ENCODE measurements around the gene HAO1.
"Not testable (repeated sequence)": the region's sequence is repeated elsewhere in the genome, so short reads cannot be mapped to it uniquely, and the experiment has no call there.

HAO1 gene

GRCh38 chr20:7959484-7959883 is 19.2 kb upstream of the HAO1 start:
- Histone ChIP-seq H3K4me2 (ENCODE audit: insufficient read depth, low read length, poor library complexity, severe bottlenecking) (no peak overlapping the region), H3K4me1 (ENCODE audit: control insufficient read depth in 2 of 2, insufficient read depth in 1 of 2, low read depth in 1 of 2, low read length in 2 of 2) (no peaks in the 10 kb centered on the region), H3K9ac (ENCODE audit: low read depth, low read length, poor library complexity) (no peak overlapping the region), H2AK5ac (ENCODE audit: low read depth, low read length) (no peak overlapping the region), H3K18ac (ENCODE audit: low read length) (no peak overlapping the region), H3K79me1 (ENCODE audit: low read depth, low read length) (no peaks in the 10 kb centered on the region), H3K27me3 (ENCODE audit: control insufficient read depth in 3 of 3, insufficient read depth in 3 of 3, low read depth in 1 of 3, low read length in 3 of 3) (no peaks in the 10 kb centered on the region), H4K8ac (ENCODE audit: low read depth, low read length) (no peak overlapping the region), H3K36me3 (replicated peaks in 1 of 2; ENCODE audit: control insufficient read depth in 2 of 2, insufficient read depth in 2 of 2, low read length in 2 of 2) (no peaks in the 10 kb centered on the region), H3K14ac (ENCODE audit: low read length) (no peak overlapping the region), H2BK5ac (ENCODE audit: low read length) (no peak overlapping the region), H2BK12ac (ENCODE audit: low read length) (no peak overlapping the region), H3K4me3 (ENCODE audit: low read length in 2 of 2) (no peak overlapping the region), H3K4ac (ENCODE audit: low read length) (no peak overlapping the region), H3K27ac (replicated peaks; ENCODE audit: low read length) (no peak overlapping the region), H4K91ac (ENCODE audit: low read depth, low read length, poor library complexity) (no peak overlapping the region), H3K23ac (ENCODE audit: low read depth, low read length, poor library complexity) (no peak overlapping the region), H3K9me3 (replicated peaks in 1 of 2; ENCODE audit: control insufficient read depth in 2 of 2, insufficient read depth in 1 of 2, low read depth in 1 of 2, low read length in 2 of 2) (peaks cover 4 to 5% of the 10 kb centered on the region in 2 donors), H2AFZ (ENCODE audit: low read length) (no peak overlapping the region), H2BK15ac (ENCODE audit: low read length) (no peak overlapping the region), H2BK120ac (ENCODE audit: low read depth, low read length) (no peak overlapping the region)
- DNase-seq (ENCODE audit: low spot score): no peak
- WGBS, 2 donors (ENCODE audit: extremely low coverage in 2 of 2, insufficient read length in 2 of 2, insufficient replicate concordance in 1 of 2): no CpG with 5 or more reads among the region's 1 CpG

GRCh38 chr20:7956561-7956960 is 16.3 kb upstream of the HAO1 start:
- not testable (repeated sequence) for H3K4me2 ChIP-seq (ENCODE audit: insufficient read depth, low read length, poor library complexity, severe bottlenecking); H3K4me1 ChIP-seq (ENCODE audit: control insufficient read depth in 2 of 2, insufficient read depth in 1 of 2, low read depth in 1 of 2, low read length in 2 of 2); H4K91ac ChIP-seq (ENCODE audit: low read depth, low read length, poor library complexity); H3K9ac ChIP-seq (ENCODE audit: low read depth, low read length, poor library complexity); H3K14ac ChIP-seq (ENCODE audit: low read length); H2BK15ac ChIP-seq (ENCODE audit: low read length); H2BK12ac ChIP-seq (ENCODE audit: low read length); H3K4me3 ChIP-seq (ENCODE audit: low read length in 2 of 2); H2AK5ac ChIP-seq (ENCODE audit: low read depth, low read length); H3K27ac ChIP-seq (replicated peaks; ENCODE audit: low read length); H3K4ac ChIP-seq (ENCODE audit: low read length); H2BK120ac ChIP-seq (ENCODE audit: low read depth, low read length); H3K79me1 ChIP-seq (ENCODE audit: low read depth, low read length); H3K36me3 ChIP-seq (replicated peaks in 1 of 2; ENCODE audit: control insufficient read depth in 2 of 2, insufficient read depth in 2 of 2, low read length in 2 of 2); H3K23ac ChIP-seq (ENCODE audit: low read depth, low read length, poor library complexity); H2AFZ ChIP-seq (ENCODE audit: low read length); H3K27me3 ChIP-seq (ENCODE audit: control insufficient read depth in 3 of 3, insufficient read depth in 3 of 3, low read depth in 1 of 3, low read length in 3 of 3); H2BK5ac ChIP-seq (ENCODE audit: low read length); DNase-seq (ENCODE audit: low spot score); H3K9me3 ChIP-seq (replicated peaks in 1 of 2; ENCODE audit: control insufficient read depth in 2 of 2, insufficient read depth in 1 of 2, low read depth in 1 of 2, low read length in 2 of 2); H4K8ac ChIP-seq (ENCODE audit: low read depth, low read length); H3K18ac ChIP-seq (ENCODE audit: low read length)
- WGBS, 2 donors (ENCODE audit: extremely low coverage in 2 of 2, insufficient read length in 2 of 2, insufficient replicate concordance in 1 of 2): no CpG with 5 or more reads among the region's 9 CpGs

GRCh38 chr20:7950387-7950786 is 10.1 kb upstream of the HAO1 start:
- H2BK120ac ChIP-seq (ENCODE audit: low read depth, low read length): no peak overlapping the region
- H3K36me3 ChIP-seq (replicated peaks in 1 of 2; ENCODE audit: control insufficient read depth in 2 of 2, insufficient read depth in 2 of 2, low read length in 2 of 2): no peaks in the 10 kb centered on the region

DNA sequence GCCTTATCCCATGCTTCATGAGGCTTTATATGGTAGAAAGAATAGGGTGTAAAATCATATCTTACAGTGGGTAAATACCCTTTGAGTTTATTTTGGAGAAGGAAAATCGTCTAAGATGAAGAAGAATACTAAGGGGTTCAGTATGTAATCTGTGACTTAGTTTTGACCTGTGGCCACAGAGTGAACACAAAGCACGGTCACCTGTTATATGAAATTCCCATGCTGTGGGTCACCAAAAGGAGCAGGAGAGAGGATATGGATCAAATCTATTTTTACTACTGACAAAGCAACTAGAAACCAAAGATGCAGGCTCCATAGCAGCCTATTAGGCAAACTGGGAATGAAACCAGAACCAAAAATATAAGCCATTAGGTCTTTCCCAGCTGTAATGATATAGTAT is 3.6 kb upstream of the HAO1 start:
- WGBS, 2 donors (ENCODE audit: extremely low coverage in 2 of 2, insufficient read length in 2 of 2, insufficient replicate concordance in 1 of 2): no CpG with 5 or more reads among the region's 2 CpGs
- H3K4me3 ChIP-seq (ENCODE audit: low read length in 2 of 2): no peak overlapping the region
- H3K9ac ChIP-seq (ENCODE audit: low read depth, low read length, poor library complexity): no peak overlapping the region

More at GRCh38 chr20:7950387-7950786, 10.1 kb upstream of the HAO1 start:
- Histone ChIP-seq H2BK12ac (ENCODE audit: low read length) (no peak overlapping the region), H3K18ac (ENCODE audit: low read length) (no peak overlapping the region), H4K91ac (ENCODE audit: low read depth, low read length, poor library complexity) (no peak overlapping the region), H3K27ac (replicated peaks; ENCODE audit: low read length) (no peak overlapping the region), H2BK15ac (ENCODE audit: low read length) (no peak overlapping the region), H3K14ac (ENCODE audit: low read length) (no peak overlapping the region), H4K8ac (ENCODE audit: low read depth, low read length) (no peak overlapping the region), H3K4me1 (ENCODE audit: control insufficient read depth in 2 of 2, insufficient read depth in 1 of 2, low read depth in 1 of 2, low read length in 2 of 2) (no peaks in the 10 kb centered on the region), H3K23ac (ENCODE audit: low read depth, low read length, poor library complexity) (no peak overlapping the region), H3K27me3 (ENCODE audit: control insufficient read depth in 3 of 3, insufficient read depth in 3 of 3, low read depth in 1 of 3, low read length in 3 of 3) (no peaks in the 10 kb centered on the region), H3K79me1 (ENCODE audit: low read depth, low read length) (no peaks in the 10 kb centered on the region), H2AFZ (ENCODE audit: low read length) (no peak overlapping the region), H3K4me2 (ENCODE audit: insufficient read depth, low read length, poor library complexity, severe bottlenecking) (no peak overlapping the region), H2BK5ac (ENCODE audit: low read length) (no peak overlapping the region), H3K4me3 (ENCODE audit: low read length in 2 of 2) (no peak overlapping the region), H2AK5ac (ENCODE audit: low read depth, low read length) (no peak overlapping the region), H3K4ac (ENCODE audit: low read length) (no peak overlapping the region), H3K9ac (ENCODE audit: low read depth, low read length, poor library complexity) (no peak overlapping the region), H3K9me3 (replicated peaks in 1 of 2; ENCODE audit: control insufficient read depth in 2 of 2, insufficient read depth in 1 of 2, low read depth in 1 of 2, low read length in 2 of 2) (peaks cover 0 to 4% of the 10 kb centered on the region in 2 donors)
- DNase-seq (ENCODE audit: low spot score): no peak
- WGBS, 2 donors (ENCODE audit: extremely low coverage in 2 of 2, insufficient read length in 2 of 2, insufficient replicate concordance in 1 of 2): no CpG with 5 or more reads among the region's 1 CpG

More for the DNA sequence above, 3.6 kb upstream of the HAO1 start:
- Histone ChIP-seq H3K4me1 (ENCODE audit: control insufficient read depth in 2 of 2, insufficient read depth in 1 of 2, low read depth in 1 of 2, low read length in 2 of 2) (no peaks in the 10 kb centered on the region), H3K18ac (ENCODE audit: low read length) (no peak overlapping the region), H2BK120ac (ENCODE audit: low read depth, low read length) (no peak overlapping the region), H2AK5ac (ENCODE audit: low read depth, low read length) (no peak overlapping the region), H3K23ac (ENCODE audit: low read depth, low read length, poor library complexity) (no peak overlapping the region), H3K36me3 (replicated peaks in 1 of 2; ENCODE audit: control insufficient read depth in 2 of 2, insufficient read depth in 2 of 2, low read length in 2 of 2) (no peaks in the 10 kb centered on the region), H3K4ac (ENCODE audit: low read length) (no peak overlapping the region), H2BK12ac (ENCODE audit: low read length) (no peak overlapping the region), H2BK5ac (ENCODE audit: low read length) (no peak overlapping the region), H3K27me3 (ENCODE audit: control insufficient read depth in 3 of 3, insufficient read depth in 3 of 3, low read depth in 1 of 3, low read length in 3 of 3) (no peaks in the 10 kb centered on the region), H3K79me1 (ENCODE audit: low read depth, low read length) (no peaks in the 10 kb centered on the region), H2AFZ (ENCODE audit: low read length) (no peak overlapping the region), H4K91ac (ENCODE audit: low read depth, low read length, poor library complexity) (no peak overlapping the region), H3K14ac (ENCODE audit: low read length) (no peak overlapping the region), H4K8ac (ENCODE audit: low read depth, low read length) (no peak overlapping the region), H2BK15ac (ENCODE audit: low read length) (no peak overlapping the region), H3K9me3 (replicated peaks in 1 of 2; ENCODE audit: control insufficient read depth in 2 of 2, insufficient read depth in 1 of 2, low read depth in 1 of 2, low read length in 2 of 2) (peaks cover 4 to 8% of the 10 kb centered on the region in 2 donors), H3K4me2 (ENCODE audit: insufficient read depth, low read length, poor library complexity, severe bottlenecking) (no peak overlapping the region), H3K27ac (replicated peaks; ENCODE audit: low read length) (no peak overlapping the region)
- no peak for DNase-seq (ENCODE audit: low spot score)

Measured in neuronal stem cell (in vitro differentiated cells).